A549 (cell line): ENCODE results near the gene GSS.

ENCODE experiments used
- BHLHE40 ChIP-seq: IDR thresholded peaks from 2 replicates; pipeline ENCODE4 v1.6.1; 2012; ENCODE audit warnings: low read depth, low read length, inconsistent platforms
- CEBPB ChIP-seq, 2 experiments: fragments of >200 bp in 1 of 2; sonication (Bioruptor Twin) in 1 of 2; formaldehyde crosslinking in 1 of 2; IDR thresholded peaks; 2 replicates each; pipeline ENCODE4 v1.6.1; 2012 to 2016
- FOXS1 ChIP-seq: fragments of 250-450 bp; sonication (Bioruptor Pico); IDR thresholded peaks from 2 replicates; pipeline ENCODE4 v1.5.0; 2020; ENCODE audit warnings: mild to moderate bottlenecking, moderate library complexity
- MAFK ChIP-seq: fragments of 450-650 bp; IDR thresholded peaks from 2 replicates; pipeline ENCODE4 v1.6.1; 2014; ENCODE audit not compliant: partially characterized antibody
- POLR2A ChIP-seq: IDR thresholded peaks from 2 replicates; pipeline ENCODE4 v1.6.1; 2012; ENCODE audit warnings: mild to moderate bottlenecking, low read length
- RAD21 ChIP-seq, 2 experiments: fragments of >200 bp in 1 of 2; sonication (Bioruptor Twin) in 1 of 2; formaldehyde crosslinking in 1 of 2; IDR thresholded peaks in 1 of 2; conservative IDR thresholded peaks in 1 of 2; 2 replicates in 1 of 2; 3 replicates in 1 of 2; pipeline ENCODE4 v1.6.1; 2012 to 2018; ENCODE audit warnings: inconsistent platforms in 1 of 2
- RARB ChIP-seq: fragments of 250-450 bp; sonication (Bioruptor Pico); IDR thresholded peaks from 2 replicates; pipeline ENCODE4 v1.8.0; 2021; ENCODE audit warnings: mild to moderate bottlenecking, moderate library complexity
- RCOR1 ChIP-seq: fragments of 150-350 bp; IDR thresholded peaks from 2 replicates; pipeline ENCODE4 v1.6.1; 2014; ENCODE audit warnings: antibody characterized with exemption, low read length, low read depth
- SREBF2 ChIP-seq: fragments of 450-650 bp; IDR thresholded peaks from 2 replicates; pipeline ENCODE4 v1.6.1; 2014; ENCODE audit warnings: mild to moderate bottlenecking, moderate library complexity
- ZFP36 ChIP-seq: fragments of 450-650 bp; IDR thresholded peaks from 2 replicates; pipeline ENCODE4 v1.6.1; 2014; ENCODE audit warnings: borderline replicate concordance; ENCODE audit not compliant: partially characterized antibody
- TF ChIP-seq, protein P1 (sequence below): IDR thresholded peaks from 2 replicates; pipeline ENCODE4 v1.6.1; 2012
- TF ChIP-seq, protein P2 (sequence below): IDR thresholded peaks from 2 replicates; pipeline ENCODE4 v1.6.1; 2012; ENCODE audit warnings: low read depth, borderline replicate concordance
- TF ChIP-seq, protein P3 (sequence below): fragments of >200 bp; sonication (Bioruptor Twin); formaldehyde crosslinking; IDR thresholded peaks from 3 replicates; pipeline ENCODE4 v1.5.1; 2016

DNA sequence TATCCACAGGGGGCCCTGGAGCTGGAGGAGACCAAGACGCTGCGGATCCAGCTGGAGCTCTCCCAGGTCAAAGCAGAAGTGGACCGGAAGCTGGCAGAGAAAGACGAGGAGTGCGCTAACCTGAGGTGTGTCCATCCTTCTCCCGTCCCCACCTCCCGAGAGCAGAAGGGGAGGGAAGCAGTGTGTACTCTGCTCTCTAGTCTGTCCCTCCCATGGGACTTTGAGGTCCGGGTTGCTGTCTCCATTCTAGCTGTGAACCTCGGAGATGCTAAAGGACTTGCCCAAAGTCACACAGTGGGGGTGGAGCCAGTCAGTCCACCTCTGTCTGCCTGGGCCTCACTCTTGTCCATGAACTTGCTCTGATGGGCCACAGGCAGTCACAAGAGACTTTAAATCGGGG, 44.2 kb upstream of the GSS start:
- no peak for TF ChIP-seq SREBF2
- no peak for TF ChIP-seq MAFK
- TF ChIP-seq POLR2A: no peak
- TF ChIP-seq, protein P1, sequence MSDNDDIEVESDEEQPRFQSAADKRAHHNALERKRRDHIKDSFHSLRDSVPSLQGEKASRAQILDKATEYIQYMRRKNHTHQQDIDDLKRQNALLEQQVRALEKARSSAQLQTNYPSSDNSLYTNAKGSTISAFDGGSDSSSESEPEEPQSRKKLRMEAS: no peak
- no peak for TF ChIP-seq RAD21 (conservative IDR thresholded peaks at IDR 0.05 in 1 of 2, IDR thresholded peaks at IDR 0.05 in 1 of 2)
- TF ChIP-seq, protein P2, sequence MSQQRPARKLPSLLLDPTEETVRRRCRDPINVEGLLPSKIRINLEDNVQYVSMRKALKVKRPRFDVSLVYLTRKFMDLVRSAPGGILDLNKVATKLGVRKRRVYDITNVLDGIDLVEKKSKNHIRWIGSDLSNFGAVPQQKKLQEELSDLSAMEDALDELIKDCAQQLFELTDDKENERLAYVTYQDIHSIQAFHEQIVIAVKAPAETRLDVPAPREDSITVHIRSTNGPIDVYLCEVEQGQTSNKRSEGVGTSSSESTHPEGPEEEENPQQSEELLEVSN: no peak
- TF ChIP-seq, protein P3, sequence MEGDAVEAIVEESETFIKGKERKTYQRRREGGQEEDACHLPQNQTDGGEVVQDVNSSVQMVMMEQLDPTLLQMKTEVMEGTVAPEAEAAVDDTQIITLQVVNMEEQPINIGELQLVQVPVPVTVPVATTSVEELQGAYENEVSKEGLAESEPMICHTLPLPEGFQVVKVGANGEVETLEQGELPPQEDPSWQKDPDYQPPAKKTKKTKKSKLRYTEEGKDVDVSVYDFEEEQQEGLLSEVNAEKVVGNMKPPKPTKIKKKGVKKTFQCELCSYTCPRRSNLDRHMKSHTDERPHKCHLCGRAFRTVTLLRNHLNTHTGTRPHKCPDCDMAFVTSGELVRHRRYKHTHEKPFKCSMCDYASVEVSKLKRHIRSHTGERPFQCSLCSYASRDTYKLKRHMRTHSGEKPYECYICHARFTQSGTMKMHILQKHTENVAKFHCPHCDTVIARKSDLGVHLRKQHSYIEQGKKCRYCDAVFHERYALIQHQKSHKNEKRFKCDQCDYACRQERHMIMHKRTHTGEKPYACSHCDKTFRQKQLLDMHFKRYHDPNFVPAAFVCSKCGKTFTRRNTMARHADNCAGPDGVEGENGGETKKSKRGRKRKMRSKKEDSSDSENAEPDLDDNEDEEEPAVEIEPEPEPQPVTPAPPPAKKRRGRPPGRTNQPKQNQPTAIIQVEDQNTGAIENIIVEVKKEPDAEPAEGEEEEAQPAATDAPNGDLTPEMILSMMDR: no peak
- TF ChIP-seq ZFP36: no peak
- no peak for TF ChIP-seq RCOR1
- TF ChIP-seq CEBPB (IDR thresholded peaks at IDR 0.05): no peak
- no peak for TF ChIP-seq BHLHE40
- no peak for TF ChIP-seq RARB (CRISPR knock-in tag)
- TF ChIP-seq FOXS1 (CRISPR knock-in tag): no peak
